Measurements from ENCODE around the gene GPR35.
"Not testable (repeated sequence)": the region's sequence is repeated elsewhere in the genome, so short reads cannot be mapped to it uniquely, and the experiment has no call there.

The GPR35 gene

GRCh38 chr2:240642061-240642805, 17.0 kb downstream of the GPR35 start:
- no peak for DNase-seq

DNA sequence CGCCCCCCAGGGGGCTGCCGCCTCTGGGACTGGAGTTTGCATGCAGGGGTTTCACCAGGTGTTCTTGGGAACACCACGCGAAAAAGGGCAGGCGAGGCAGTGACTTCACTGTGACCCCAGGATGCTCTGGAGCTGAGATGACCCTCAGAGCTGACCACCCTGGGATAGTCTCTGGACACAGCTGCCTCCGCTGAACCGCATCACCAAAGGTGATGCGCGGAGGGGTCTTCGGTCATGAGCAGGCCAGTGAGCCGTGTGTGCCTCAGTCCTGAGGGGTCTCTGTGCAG, 17.5 kb downstream of the GPR35 start:
- no peak for DNase-seq

DNA sequence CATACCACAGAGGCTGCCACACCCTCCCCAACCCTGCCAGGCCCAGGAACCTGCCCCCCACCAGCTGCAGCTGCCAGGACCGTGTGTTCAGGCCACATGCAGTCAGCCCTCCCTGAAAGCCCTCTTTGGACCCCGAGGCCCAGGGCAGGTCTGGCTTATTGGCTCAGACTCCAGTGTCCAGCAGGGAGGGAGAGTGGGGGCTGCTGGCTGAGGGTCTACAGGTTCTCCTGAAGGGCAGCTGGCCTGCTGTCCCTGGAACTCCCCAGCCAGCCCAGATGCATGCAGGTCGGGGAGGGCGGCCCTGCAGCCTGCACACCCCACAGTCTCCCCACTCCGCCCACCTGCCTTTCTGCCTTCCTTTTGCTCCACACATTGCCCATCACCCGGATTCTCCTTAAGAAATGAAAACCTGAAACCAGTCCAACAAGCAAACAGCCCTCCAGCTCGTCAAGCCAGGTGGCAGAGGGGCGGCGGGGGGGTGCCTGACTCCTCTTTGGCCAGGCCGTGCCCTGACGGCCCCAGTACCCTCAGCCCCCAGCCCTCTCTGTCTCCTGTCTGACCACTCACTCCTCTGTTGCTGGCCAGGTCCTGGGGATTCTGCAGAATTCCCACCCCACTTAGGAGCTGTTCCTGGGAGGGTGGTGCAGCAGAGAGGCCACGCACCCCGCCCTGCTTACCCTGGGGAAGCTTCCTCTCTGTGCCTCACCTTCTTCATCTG, 18.0 kb downstream of the GPR35 start:
- DNase-seq = no peak

GRCh38 chr2:240643811-240644150, 18.5 kb downstream of the GPR35 start:
- no peak for DNase-seq

GRCh38 chr2:240644171-240644651, 18.9 kb downstream of the GPR35 start:
- DNase-seq = no peak

DNA sequence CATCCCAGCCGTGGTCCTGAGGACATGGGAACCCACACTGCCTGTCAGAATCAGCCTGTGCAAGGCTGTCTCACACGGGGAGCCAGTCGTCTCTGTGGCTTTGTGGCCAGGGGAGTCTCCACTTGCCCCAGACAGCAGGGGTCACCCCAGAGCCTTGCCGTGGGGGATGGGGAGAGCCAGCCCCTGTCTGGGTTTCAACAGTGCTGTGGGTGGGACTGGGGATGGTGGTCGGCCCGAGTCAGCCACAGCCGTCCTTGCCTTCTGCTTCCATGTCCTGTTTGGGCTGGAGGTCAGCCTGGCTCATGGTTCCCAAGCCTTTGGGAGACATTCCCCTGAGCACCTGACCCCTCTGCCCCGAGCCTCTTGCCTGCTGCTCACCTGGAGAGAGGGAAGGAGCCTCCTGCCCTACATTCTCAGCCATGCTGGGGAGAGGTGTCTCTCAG, 19.6 kb downstream of the GPR35 start:
- no peak for DNase-seq

- no peak for DNase-seq
These were observed 20.1 kb downstream of the GPR35 start for GRCh38 chr2:240645346-240645745.

DNA sequence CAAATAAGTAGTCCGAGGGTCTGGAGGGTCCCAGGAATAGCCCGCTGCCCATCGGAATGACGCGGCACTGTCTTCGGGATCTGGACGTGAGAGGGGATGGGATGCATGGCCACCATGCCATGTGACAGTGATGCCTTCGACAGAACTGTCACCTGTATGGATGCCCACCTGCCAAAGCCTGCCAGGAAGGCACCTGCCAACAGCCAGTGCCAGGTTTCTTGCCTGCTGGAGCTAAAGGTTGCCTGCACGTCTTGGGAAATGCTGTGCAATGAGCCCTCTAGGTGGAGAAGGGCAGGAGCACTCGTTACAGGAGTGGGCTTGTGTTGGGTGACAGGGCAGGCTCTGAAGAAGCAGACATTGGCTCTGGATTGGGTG, 20.5 kb downstream of the GPR35 start:
- no peak for DNase-seq

GRCh38 chr2:240646176-240646899, 21.1 kb downstream of the GPR35 start:
- no peak for DNase-seq

DNA sequence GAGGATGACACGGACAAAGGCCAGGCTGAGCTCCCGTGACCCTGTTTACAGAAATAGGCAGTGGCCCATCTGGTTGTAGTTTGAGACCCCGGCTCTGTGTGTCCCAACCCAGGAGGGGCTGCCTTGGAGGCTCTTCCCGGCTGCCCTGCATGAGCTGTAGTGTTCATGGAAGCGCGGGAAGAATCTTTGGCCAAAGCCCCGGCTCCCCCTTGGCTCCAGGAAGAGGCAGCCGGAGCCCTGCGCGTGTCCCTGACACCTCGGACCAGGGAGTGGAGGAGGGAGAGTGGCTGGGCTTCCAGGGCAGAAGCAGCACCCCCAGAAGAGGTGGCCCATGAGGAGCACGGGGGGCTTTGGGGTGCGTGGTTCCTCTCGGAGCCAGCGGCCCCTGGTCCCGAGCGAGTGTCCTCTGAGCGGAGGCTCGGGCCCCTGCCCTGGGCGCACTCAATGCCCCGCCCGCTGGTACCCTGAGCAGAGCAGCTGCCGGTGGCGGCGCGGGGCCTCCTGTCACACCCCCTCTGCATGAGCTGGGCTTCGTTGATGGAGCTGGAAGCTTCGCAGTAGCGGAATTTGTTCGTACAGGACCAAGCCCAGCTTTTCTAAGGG, 21.7 kb downstream of the GPR35 start:
- no peak for DNase-seq

DNA sequence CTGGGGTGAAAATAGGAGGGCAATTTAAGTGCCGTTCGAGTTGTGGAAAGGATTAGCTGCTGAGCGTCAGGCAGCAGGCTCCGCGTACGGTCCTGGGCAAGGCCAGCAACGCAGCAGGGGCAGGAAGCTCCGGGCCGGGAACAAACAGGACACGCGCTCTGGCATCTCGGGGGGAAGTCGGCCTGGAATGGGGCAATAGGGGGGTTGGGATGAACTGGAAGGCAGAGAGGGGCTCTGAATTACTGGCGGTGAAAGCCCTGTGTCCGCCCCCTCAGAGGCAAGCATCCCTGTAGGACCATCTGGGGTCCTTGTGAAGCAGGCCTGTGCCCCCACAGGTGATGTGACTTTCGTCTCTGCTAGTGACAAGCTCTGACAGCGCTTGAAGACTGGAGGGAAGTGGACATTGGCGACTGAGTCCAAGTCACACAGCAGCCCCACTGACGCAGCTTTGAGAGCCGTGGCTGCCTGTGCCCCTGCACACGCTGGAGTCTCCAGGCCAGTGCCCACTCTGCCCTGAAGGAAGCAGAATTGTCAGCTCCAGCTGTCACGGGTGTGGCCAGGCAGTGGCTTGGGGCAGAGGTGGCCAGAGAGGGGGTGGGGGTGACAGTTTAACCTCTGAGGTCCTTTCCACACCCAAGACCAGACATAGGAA, 22.3 kb downstream of the GPR35 start:
- no peak for DNase-seq

- DNase-seq = no peak
These were observed 22.9 kb downstream of the GPR35 start for GRCh38 chr2:240648155-240648649.

GRCh38 chr2:240648650-240649275, 23.5 kb downstream of the GPR35 start:
- DNase-seq = no peak

DNA sequence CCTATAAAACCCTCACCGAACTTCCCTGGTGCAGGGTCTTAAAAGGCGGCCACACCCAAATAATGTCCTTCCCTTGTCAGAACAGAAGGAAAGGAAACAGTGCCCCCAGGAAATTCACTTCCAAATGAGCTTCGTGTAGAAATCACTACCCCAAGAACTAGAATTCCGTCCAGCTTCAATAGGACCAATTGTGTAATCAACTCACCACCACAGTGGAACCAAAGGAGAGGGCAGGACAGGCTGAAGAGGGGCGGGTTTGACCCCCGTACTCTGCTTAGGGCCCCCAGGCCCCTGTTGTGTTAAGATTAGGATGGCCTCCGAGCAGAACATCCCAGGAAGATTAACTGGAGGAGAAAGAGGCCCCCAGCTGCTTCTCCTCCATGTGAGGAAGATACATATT, 24.1 kb downstream of the GPR35 start:
- no peak for DNase-seq

DNA sequence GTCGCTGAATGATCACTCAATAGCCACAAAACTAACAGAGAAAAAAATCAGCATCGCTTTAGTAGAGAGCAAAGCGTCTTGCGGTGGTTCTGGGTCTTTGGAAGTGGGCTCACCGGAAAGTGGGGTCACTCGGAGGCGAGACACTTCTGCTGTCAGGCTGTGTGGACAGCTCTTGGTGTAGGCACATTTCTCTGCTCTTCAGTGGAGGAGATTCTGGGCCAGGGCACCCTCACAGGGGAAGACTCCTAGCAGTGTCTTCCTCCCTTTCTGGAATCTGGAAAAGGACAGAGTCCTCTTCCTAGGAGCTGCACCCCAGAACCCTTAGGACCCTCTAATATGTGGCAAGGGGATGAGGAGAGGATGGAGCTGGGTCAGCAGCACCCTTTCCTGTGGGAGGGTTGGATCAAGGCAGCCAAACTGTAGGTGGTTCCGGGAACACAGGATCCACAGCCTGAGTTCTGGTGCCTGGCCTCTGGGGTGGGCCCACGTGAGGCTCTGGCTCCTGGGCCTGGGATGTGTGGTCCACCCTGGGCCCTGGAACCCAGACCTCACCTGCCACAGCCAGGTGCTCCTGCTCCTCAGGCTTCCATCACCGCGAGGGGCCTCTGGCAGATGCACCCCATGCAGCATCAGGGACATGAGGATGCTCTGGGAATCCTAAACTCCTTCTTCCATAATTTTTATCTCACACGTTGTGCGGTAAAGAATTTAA, 25.1 kb downstream of the GPR35 start:
- no peak for DNase-seq

DNA sequence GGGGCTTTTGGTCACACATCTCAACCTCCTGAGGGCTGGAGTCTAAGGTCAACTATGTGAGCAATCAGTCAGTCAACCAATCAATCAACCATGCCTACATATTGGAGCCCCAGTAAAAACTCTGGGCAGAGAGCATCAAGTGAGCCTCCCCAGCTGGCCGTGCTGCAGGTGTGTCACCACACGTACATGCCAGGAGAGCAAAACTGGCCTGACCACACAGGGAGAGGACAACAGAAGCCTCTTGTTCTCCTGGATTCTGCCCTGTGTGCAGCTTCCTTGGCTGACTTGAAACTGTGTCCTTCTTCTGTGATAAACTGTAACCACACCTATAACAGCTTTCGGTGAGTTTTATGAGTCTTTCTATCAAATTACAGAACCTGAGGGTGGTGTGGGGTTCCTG, 25.9 kb downstream of the GPR35 start:
- DNase-seq = no peak

DNA sequence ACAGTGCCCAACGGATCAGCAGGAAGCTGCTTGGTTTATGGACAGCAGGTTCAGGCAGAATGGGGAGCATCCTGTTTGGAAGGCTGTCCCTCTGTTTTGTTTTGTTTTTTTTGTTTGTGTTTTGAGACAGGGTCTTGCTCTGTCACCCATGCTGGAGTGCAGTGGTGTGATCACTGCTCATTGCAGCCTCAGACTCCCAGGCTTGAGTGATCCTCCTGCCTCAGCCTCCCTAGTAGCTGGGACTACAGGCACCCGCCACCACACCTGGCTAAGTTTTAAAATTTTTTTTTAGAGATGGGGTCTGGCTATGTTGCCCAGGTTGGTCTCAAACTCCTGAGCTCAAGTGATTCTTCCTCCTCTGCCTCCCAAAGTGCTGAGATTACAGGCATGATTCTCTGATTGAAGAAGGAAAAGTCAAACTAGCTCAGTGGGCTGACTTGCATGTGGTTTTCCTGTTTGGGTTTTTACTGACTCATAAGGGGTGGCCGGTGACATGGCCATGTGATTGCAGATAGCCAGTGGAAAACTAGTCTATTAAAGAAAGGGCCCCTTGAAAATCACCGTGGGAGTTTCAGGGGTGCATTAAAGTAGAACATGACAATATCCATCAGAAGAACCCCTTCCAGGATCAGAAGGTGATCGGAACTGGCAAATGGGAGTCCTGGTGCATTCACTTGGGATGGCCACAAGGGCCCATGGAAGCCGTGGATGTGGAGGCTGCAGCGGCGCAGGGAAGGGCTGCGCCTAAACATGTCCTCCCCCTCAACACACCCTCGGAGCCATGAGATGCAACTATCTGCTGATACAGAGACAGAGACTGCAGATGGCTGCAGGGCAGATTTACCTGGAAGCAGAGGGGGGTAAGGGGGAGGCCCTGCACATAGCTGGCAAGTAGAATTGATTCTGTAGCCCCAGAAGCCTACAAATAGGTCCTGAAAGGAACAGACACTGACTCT, 30.9 kb downstream of the GPR35 start:
- no peak for DNase-seq

DNA sequence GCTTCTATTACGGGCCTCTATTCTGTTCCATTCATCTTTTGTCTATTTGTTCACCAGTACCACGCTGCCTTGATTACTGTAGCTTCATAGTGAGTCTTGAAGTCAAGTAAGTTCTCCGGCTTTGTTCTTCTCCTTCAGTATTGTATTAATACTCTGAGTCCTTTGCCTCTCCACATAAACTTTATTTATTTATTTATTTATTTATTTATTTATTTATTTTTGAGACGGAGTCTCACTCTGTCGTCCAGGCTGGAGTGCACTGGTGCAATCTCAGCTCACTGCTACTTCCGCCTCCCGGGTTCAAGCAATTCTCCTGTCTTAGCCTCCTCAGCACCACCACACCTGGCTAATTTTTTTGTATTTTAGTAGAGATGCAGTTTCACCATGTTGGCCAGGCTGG, 34.6 kb downstream of the GPR35 start:
- not testable (repeated sequence) for DNase-seq

- no peak for DNase-seq
These were observed 37.4 kb downstream of the GPR35 start for GRCh38 chr2:240662681-240663080.

GRCh38 chr2:240663546-240664190, 38.4 kb downstream of the GPR35 start:
- no peak for DNase-seq

Data from activated gamma-delta T cell treated with Interleukin-2 at 50 U/mL for 16 hours (primary cell).